HCT116 (cell line): ENCODE measurements around the gene MMP21. TPM values are rescaled to one million over a fixed set of nuclear protein-coding genes. Genes with fewer than 3 reads are reported as not detected.

Source experiments
- CBX3 ChIP-seq: IDR thresholded peaks from 2 replicates; pipeline ENCODE4 v1.6.1; 2012; ENCODE audit warnings: low read depth
- ELF1 ChIP-seq: IDR thresholded peaks from 2 replicates; pipeline ENCODE4 v1.6.1; 2012; ENCODE audit warnings: low read depth, borderline replicate concordance
- EZH2 ChIP-seq: fragments of 200-600 bp; sonication (generic); IDR thresholded peaks from 2 replicates; pipeline ENCODE4 v1.6.1; 2017; ENCODE audit warnings: antibody characterized with exemption, mixed run types
- FOSL1 ChIP-seq: IDR thresholded peaks from 2 replicates; pipeline ENCODE4 v1.6.1; 2012; ENCODE audit warnings: low read depth
- JUND ChIP-seq: IDR thresholded peaks from 2 replicates; pipeline ENCODE4 v1.6.1; 2012
- MAX ChIP-seq: IDR thresholded peaks from 2 replicates; pipeline ENCODE4 v1.6.1; 2012
- RAD21 ChIP-seq: IDR thresholded peaks from 2 replicates; pipeline ENCODE4 v1.6.1; 2012; ENCODE audit warnings: low read depth, mild to moderate bottlenecking
- REST ChIP-seq: IDR thresholded peaks from 2 replicates; pipeline ENCODE4 v1.6.1; 2012; ENCODE audit warnings: low read depth
- ZBTB33 ChIP-seq: IDR thresholded peaks from 2 replicates; pipeline ENCODE4 v1.6.1; 2011; ENCODE audit warnings: mild to moderate bottlenecking, low read length, moderate library complexity; ENCODE audit not compliant: insufficient replicate concordance; ENCODE audit errors: extremely low read depth
- ZNF274 ChIP-seq: fragments of 200-500 bp; sonication (Bioruptor generic); IDR thresholded peaks from 2 replicates; pipeline ENCODE4 v1.6.1; 2014; ENCODE audit warnings: mild to moderate bottlenecking, low read depth, low read length, inconsistent platforms
- total RNA-seq: library from RNA; stranded (reverse); gene quantifications from one replicate; pipeline ENCODE4 v1.2.1, GENCODE V29; 2021; ENCODE audit not compliant: unreplicated experiment

Gene MMP21
- total RNA-seq, 1 experiment from 2014 or later: not detected

- TF ChIP-seq REST: no peak
- no peak for TF ChIP-seq EZH2
- no peak for TF ChIP-seq ZNF274
- no peak for TF ChIP-seq ZBTB33
- no peak for TF ChIP-seq ELF1
- TF ChIP-seq JUND: no peak
- no peak for TF ChIP-seq CBX3
- TF ChIP-seq MAX: no peak
- TF ChIP-seq FOSL1: no peak
- TF ChIP-seq RAD21: no peak
- TF ChIP-seq, all 23 proteins: peak for 0
Measured at GRCh38 chr10:125744909-125745308, 30.7 kb downstream of the MMP21 start (continued).
